ENCODE measurements around the gene PPP1R26. TPM values are rescaled to one million over a fixed set of nuclear protein-coding genes. Genes with fewer than 3 reads are reported as not detected.
"Not testable (repeated sequence)": the region's sequence is repeated elsewhere in the genome, so short reads cannot be mapped to it uniquely, and the experiment has no call there.

The PPP1R26 gene
- total RNA-seq, 1 donor from 2014 or later, result 7.9 TPM

DNA sequence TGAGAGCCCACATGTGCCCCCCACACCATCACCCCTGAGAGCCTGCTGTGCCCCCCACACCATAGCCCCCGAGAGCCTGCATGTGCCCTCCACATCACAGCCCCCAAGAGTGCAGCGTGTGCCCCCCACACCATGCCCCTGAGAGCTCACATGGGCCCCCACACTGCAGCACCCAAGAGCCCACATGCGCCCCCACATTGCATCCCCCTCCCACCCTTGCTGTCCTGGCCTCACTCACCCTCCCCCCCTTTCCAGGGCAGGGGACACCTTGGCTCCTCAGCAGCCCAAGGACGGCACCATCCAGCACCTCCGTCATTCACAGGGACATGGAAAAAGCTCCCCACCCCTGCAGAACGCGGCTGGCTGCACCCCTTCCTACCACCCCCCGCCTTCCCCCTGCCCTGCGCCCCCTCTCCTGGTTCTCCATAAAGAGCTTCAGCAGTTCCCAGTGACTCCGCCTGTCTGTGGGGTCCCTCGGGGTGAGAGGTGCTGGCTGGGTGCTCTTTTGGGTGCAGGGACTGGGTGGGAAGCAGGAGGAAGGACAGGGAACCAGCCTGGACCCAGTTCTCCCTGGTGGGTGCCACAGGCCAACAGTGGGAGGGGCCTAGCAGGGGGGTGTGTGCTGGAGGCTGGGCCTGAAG is 46.6 kb downstream of the PPP1R26 start:
- no peak for DNase-seq (ENCODE audit: extremely low spot score in 2 of 2)
- TF ChIP-seq POLR2AphosphoS5 (IDR thresholded peaks at IDR 0.05; ENCODE audit: insufficient read depth in 1 of 2, low read depth in 1 of 2), result no peak
- TF ChIP-seq, protein P1, sequence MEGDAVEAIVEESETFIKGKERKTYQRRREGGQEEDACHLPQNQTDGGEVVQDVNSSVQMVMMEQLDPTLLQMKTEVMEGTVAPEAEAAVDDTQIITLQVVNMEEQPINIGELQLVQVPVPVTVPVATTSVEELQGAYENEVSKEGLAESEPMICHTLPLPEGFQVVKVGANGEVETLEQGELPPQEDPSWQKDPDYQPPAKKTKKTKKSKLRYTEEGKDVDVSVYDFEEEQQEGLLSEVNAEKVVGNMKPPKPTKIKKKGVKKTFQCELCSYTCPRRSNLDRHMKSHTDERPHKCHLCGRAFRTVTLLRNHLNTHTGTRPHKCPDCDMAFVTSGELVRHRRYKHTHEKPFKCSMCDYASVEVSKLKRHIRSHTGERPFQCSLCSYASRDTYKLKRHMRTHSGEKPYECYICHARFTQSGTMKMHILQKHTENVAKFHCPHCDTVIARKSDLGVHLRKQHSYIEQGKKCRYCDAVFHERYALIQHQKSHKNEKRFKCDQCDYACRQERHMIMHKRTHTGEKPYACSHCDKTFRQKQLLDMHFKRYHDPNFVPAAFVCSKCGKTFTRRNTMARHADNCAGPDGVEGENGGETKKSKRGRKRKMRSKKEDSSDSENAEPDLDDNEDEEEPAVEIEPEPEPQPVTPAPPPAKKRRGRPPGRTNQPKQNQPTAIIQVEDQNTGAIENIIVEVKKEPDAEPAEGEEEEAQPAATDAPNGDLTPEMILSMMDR (IDR thresholded peaks at IDR 0.05), result no peak
- TF ChIP-seq POLR2A (IDR thresholded peaks at IDR 0.05), result no peak
- intact Hi-C loops (cut with DNase I), result no loop called here
- no peak overlapping the region for H3K27ac ChIP-seq
- H3K4me1 ChIP-seq, result no peaks in the 10 kb centered on the region
- no peaks in the 10 kb centered on the region for H3K9me3 ChIP-seq
- no peaks in the 10 kb centered on the region for H3K27me3 ChIP-seq
- no peaks in the 10 kb centered on the region for H3K36me3 ChIP-seq
- H3K4me3 ChIP-seq, result no peak overlapping the region

DNA sequence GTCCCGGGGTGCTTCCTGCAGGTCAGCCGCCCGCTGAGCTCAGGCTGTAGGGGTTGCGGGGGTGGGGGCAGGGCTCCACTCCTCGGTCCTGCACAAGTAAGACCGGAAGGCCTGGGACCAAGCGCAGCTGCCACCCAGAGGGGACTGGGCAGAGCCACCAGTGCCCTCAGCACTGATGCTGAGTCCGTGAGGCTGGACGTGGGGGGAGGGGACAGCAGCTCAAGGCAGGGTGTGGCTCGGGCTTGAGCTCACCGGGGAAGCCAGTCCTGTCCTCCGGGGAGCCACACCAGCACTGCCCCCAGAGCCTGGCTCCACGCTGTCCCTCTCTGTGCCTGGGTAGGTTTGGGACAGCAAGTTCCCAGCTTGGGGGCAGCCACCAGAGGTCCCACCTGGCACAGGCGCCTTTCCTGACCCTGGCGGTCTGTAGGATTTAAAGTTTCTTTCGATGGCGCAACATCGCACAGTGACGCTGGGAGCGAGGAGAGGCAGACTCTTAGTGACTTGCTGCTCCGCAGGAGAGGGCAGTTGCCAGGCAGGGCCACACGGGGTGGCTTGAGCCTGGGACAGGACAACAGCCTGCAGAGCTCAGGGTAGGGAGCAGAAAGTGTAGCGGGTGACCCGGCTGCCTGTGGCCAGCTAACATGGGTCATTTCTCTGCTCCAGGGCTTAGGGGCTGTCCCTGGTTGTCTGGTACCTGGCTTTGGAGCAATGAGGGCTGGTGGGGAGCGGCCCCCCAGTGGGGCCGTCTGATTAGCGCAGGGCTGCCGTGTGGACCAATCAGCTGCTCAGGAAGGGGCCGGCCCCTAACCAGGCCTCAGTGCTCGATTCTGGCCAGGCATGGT is 47.4 kb downstream of the PPP1R26 start:
- no peak overlapping the region for H3K4me3 ChIP-seq
- intact Hi-C loops (cut with DNase I), result no loop called here
- no peaks in the 10 kb centered on the region for H3K4me1 ChIP-seq
- H3K36me3 ChIP-seq, result no peaks in the 10 kb centered on the region
- H3K9me3 ChIP-seq, result no peaks in the 10 kb centered on the region
- TF ChIP-seq, protein P1 (IDR thresholded peaks at IDR 0.05), result no peak
- TF ChIP-seq POLR2A (IDR thresholded peaks at IDR 0.05) (no peak), POLR2AphosphoS5 (IDR thresholded peaks at IDR 0.05; ENCODE audit: insufficient read depth in 1 of 2, low read depth in 1 of 2) (no peak)
- no peak for DNase-seq (ENCODE audit: extremely low spot score in 2 of 2)
- H3K27ac ChIP-seq, result no peak overlapping the region
- no peaks in the 10 kb centered on the region for H3K27me3 ChIP-seq

DNA sequence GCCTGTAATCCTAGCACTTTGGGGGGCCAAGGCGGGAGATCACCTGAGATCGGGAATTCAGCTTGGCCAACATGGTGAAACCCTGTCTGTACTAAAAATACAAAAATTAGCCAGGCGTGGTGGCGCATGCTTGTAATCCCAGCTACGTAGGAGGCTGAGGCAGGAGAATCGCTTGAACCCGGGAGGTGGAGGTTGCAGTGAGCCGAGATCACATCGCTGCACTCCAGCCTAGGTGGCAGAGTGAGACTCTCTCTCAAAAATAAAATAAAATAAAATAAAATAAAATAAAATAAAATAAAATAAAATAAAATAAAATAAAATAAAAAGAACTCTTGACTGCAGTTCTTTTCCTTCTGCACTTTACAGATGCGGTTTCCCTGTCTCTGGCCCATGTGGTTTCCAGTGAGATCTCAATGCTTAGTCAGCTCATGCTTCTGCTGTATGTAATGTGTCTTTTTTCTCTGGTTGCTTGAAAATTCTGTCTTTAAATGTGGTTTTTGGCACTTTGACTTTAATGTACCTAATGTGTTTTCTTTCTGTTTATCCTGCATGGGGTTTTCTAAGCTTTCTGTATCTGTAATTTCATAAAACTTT is 49.4 kb downstream of the PPP1R26 start:
- intact Hi-C loops (cut with DNase I); H3K4me1 ChIP-seq; H3K9me3 ChIP-seq; DNase-seq (ENCODE audit: extremely low spot score in 2 of 2); H3K27ac ChIP-seq; H3K27me3 ChIP-seq; H3K36me3 ChIP-seq; H3K4me3 ChIP-seq: not testable (repeated sequence)

DNA sequence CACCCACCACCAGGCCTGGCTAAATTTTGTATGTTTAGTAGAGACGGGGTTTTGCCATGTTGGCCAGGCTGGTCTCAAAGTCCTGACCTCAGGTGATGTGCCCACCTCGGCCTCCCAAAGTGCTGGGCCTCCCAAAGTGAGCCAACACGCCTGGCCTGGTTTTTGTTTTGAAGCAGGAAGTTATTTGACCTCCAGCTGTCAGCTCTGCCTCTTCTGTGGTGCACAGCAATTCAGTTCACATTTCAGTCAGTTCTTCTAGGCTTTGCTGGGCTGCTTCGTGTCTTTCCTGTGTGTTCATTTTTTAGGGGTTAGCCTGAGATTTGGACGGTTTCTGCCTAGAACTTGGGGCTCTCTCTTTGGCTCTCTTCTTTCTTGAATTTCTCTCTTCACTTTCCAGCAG is 50.6 kb downstream of the PPP1R26 start:
- intact Hi-C loops (cut with DNase I), result no loop called here
- H3K27ac ChIP-seq, result no peak overlapping the region
- H3K36me3 ChIP-seq, result no peaks in the 10 kb centered on the region
- peak in 1 of 2 donors; percentile 67 for DNase-seq (ENCODE audit: extremely low spot score in 2 of 2)
- TF ChIP-seq POLR2AphosphoS5 (IDR thresholded peaks at IDR 0.05; ENCODE audit: insufficient read depth in 1 of 2, low read depth in 1 of 2) (no peak), POLR2A (IDR thresholded peaks at IDR 0.05) (no peak)
- TF ChIP-seq, protein P1 (IDR thresholded peaks at IDR 0.05), result no peak
- H3K4me3 ChIP-seq, result no peak overlapping the region
- H3K9me3 ChIP-seq, result no peaks in the 10 kb centered on the region
- H3K4me1 ChIP-seq, result no peaks in the 10 kb centered on the region
- no peaks in the 10 kb centered on the region for H3K27me3 ChIP-seq

- intact Hi-C loops (cut with DNase I), result no loop called here
- Histone ChIP-seq H3K4me1 (no peaks in the 10 kb centered on the region), H3K27ac (no peak overlapping the region), H3K27me3 (no peaks in the 10 kb centered on the region), H3K36me3 (no peaks in the 10 kb centered on the region), H3K9me3 (no peaks in the 10 kb centered on the region), H3K4me3 (no peak overlapping the region)
- TF ChIP-seq, protein P1 (IDR thresholded peaks at IDR 0.05), result no peak
- TF ChIP-seq POLR2AphosphoS5 (IDR thresholded peaks at IDR 0.05; ENCODE audit: insufficient read depth in 1 of 2, low read depth in 1 of 2) (no peak), POLR2A (IDR thresholded peaks at IDR 0.05) (no peak)
- DNase-seq (ENCODE audit: extremely low spot score in 2 of 2), result no peak
Measured at GRCh38 chr9:135531096-135531495, 51.5 kb downstream of the PPP1R26 start.
